K562 (cell line): ENCODE measurements around the gene CTIF. TPM values are rescaled to one million over a fixed set of nuclear protein-coding genes. Genes with fewer than 3 reads are reported as not detected.
A peak's percentile ranks its signal among the peaks of the same experiment; 100 is the strongest.

Experiments used
- ATAC-seq: fragments of 200-7000 bp; cut with Tn5 transposase; 3 replicates; pipeline ENCODE4 v1.9.1; 2020; ENCODE audit warnings: moderate library complexity
- BruUV-seq: library from RNA; stranded (reverse); fragments of 400-500 nt; replicated peaks from 2 replicates; lab custom pipeline; 2021; lab: Mats Ljungman, UMichigan
- CTCF ChIA-PET: fragments of 300-600 bp; formaldehyde crosslinking; extraction: SDS; loops from one replicate; lab custom pipeline; 2021; ENCODE audit warnings: low intra/inter-chr PET ratio; lab: Yijun Ruan, JAX
- POLR2A ChIA-PET: fragments of 300-600, 350-650 bp; sonication (Branson Sonifier 250); formaldehyde crosslinking; extraction: SDS; loops from one replicate; lab custom pipeline; 2021; ENCODE audit warnings: antibody characterized with exemption, inconsistent platforms; lab: Yijun Ruan, JAX
- DNase-seq, 4 experiments: peaks; one replicate each; pipeline versions ENCODE4 v3.0.0 to v3.0.0-alpha.2; 2011 to 2018; ENCODE audit warnings: low spot score in 3 of 4, mixed read lengths in 3 of 4; ENCODE audit errors: extremely low read depth in 1 of 4
- FAIRE-seq: peaks from 2 replicates; lab custom pipeline; 2011; peaks lifted over from hg19 to GRCh38; lab: Jason Lieb, UNC
- H2AFZ ChIP-seq: 2 replicates; pipeline ENCODE4 v1.6.0; 2011; ENCODE audit warnings: low read depth, low read length, control low read depth, inconsistent platforms
- H3K27ac ChIP-seq: fragments of 200-600 bp; 3 replicates; pipeline ENCODE4 v1.8.0; 2011; ENCODE audit warnings: low read depth, mild to moderate bottlenecking, control low read depth, inconsistent platforms, low read length, moderate library complexity, mixed read lengths; ENCODE audit errors: extremely low read depth
- H3K27me3 ChIP-seq, 2 experiments: fragments of 300-600 bp in 1 of 2; 2 replicates in 1 of 2; 3 replicates in 1 of 2; pipeline versions ENCODE4 v1.6.0 to v1.8.0; 2011; ENCODE audit warnings: inconsistent platforms in 2 of 2, low read length in 2 of 2, mild to moderate bottlenecking in 1 of 2, mixed read lengths in 1 of 2, moderate library complexity in 1 of 2; ENCODE audit not compliant: control insufficient read depth in 2 of 2, insufficient read depth in 2 of 2
- H3K36me3 ChIP-seq: fragments of 300-600 bp; 3 replicates; pipeline ENCODE4 v1.8.0; 2011; ENCODE audit warnings: mild to moderate bottlenecking, low read length, inconsistent platforms; ENCODE audit not compliant: control insufficient read depth, insufficient read depth
- H3K4me1 ChIP-seq, 2 experiments: fragments of 200-600 bp in 1 of 2; replicated peaks in 1 of 2; 2 replicates in 1 of 2; 3 replicates in 1 of 2; pipeline versions ENCODE4 v1.5.1 to v1.8.0; 2011; ENCODE audit warnings: inconsistent platforms in 2 of 2, low read length in 2 of 2, mild to moderate bottlenecking in 1 of 2, mixed read lengths in 1 of 2, moderate library complexity in 1 of 2; ENCODE audit not compliant: control insufficient read depth in 2 of 2, insufficient read depth in 2 of 2
- H3K4me2 ChIP-seq: 2 replicates; pipeline ENCODE4 v1.6.1; 2011; ENCODE audit warnings: low read length, control low read depth, inconsistent platforms, mixed read lengths; ENCODE audit not compliant: insufficient read depth
- H3K4me3 ChIP-seq: fragments of 200-600 bp; sonication (generic), shearing (Covaris generic); 2 replicates; pipeline ENCODE4 v1.5.1; 2016; ENCODE audit warnings: control low read depth, inconsistent platforms
- H3K79me2 ChIP-seq: fragments of 200-600 bp; 3 replicates; pipeline ENCODE4 v1.8.0; 2011; ENCODE audit warnings: low read length, inconsistent platforms; ENCODE audit not compliant: control insufficient read depth, insufficient read depth
- H3K9ac ChIP-seq, 2 experiments: 2 replicates each; pipeline versions ENCODE4 v1.6.0 to v1.6.1; 2011; ENCODE audit warnings: low read depth in 2 of 2, low read length in 2 of 2, control low read depth in 1 of 2, inconsistent platforms in 1 of 2, mild to moderate bottlenecking in 1 of 2, mixed read lengths in 1 of 2; ENCODE audit not compliant: insufficient read depth in 1 of 2
- H3K9me1 ChIP-seq: one replicate; pipeline ENCODE4 v1.6.0; 2011; ENCODE audit warnings: inconsistent platforms, mild to moderate bottlenecking, low read length, moderate library complexity; ENCODE audit not compliant: control insufficient read depth, insufficient read depth
- H3K9me3 ChIP-seq: replicated peaks from 2 replicates; pipeline ENCODE4 v1.5.1; 2011; ENCODE audit warnings: low read depth, low read length, inconsistent platforms; ENCODE audit not compliant: control insufficient read depth, insufficient read depth
- H4K20me1 ChIP-seq: replicated peaks from 2 replicates; pipeline ENCODE4 v1.6.1; 2011; ENCODE audit warnings: low read length, inconsistent platforms, mixed read lengths; ENCODE audit not compliant: control insufficient read depth, insufficient read depth
- ADNP ChIP-seq: fragments of 200-800 bp; sonication (Bioruptor generic); IDR thresholded peaks from 2 replicates; pipeline ENCODE4 v1.6.1; 2016; ENCODE audit warnings: missing genetic modification characterization, missing compliant biosample characterization
- BCLAF1 ChIP-seq, 2 experiments: fragments of 450-650 bp in 1 of 2; IDR thresholded peaks; 2 replicates each; pipeline ENCODE4 v1.6.1; 2011 to 2017; ENCODE audit warnings: low read depth in 2 of 2, antibody characterized with exemption in 1 of 2, borderline replicate concordance in 1 of 2, low read length in 1 of 2, mild to moderate bottlenecking in 1 of 2, mixed read lengths in 1 of 2; ENCODE audit not compliant: control insufficient read depth in 1 of 2
- BCOR ChIP-seq: fragments of 450-650 bp; IDR thresholded peaks from 2 replicates; pipeline ENCODE4 v1.6.1; 2016
- BRD4 ChIP-seq: fragments of 200-600 bp; sonication (generic); IDR thresholded peaks from 2 replicates; pipeline ENCODE4 v1.6.1; 2017; ENCODE audit warnings: inconsistent platforms
- CSDE1 ChIP-seq, 2 experiments: fragments of 450-650 bp; IDR thresholded peaks; 2 replicates each; pipeline ENCODE4 v1.6.1; 2016; ENCODE audit warnings: mild to moderate bottlenecking in 1 of 2
- ELF1 ChIP-seq: fragments of 200-800 bp; sonication (Bioruptor generic); IDR thresholded peaks from 2 replicates; pipeline ENCODE4 v1.6.1; 2016; ENCODE audit warnings: missing genetic modification characterization, missing compliant biosample characterization
- GABPB1 ChIP-seq: sonication (generic); formaldehyde crosslinking; IDR thresholded peaks from 2 replicates; pipeline ENCODE4 v1.8.0; 2022; ENCODE audit warnings: mild to moderate bottlenecking, missing genetic modification reagents
- HDAC2 ChIP-seq: fragments of 450-650 bp; IDR thresholded peaks from 2 replicates; pipeline ENCODE4 v1.6.1; 2016; ENCODE audit warnings: mild to moderate bottlenecking
- KDM1A ChIP-seq, 2 experiments: fragments of 450-650 bp; IDR thresholded peaks; 2 replicates each; pipeline ENCODE4 v1.6.1; 2016; ENCODE audit warnings: mild to moderate bottlenecking in 2 of 2
- NONO ChIP-seq, 2 experiments: fragments of 200-400 bp in 1 of 2; fragments of 450-650 bp in 1 of 2; formaldehyde crosslinking in 1 of 2; IDR thresholded peaks; 2 replicates each; pipeline ENCODE4 v1.6.1; 2017; ENCODE audit warnings: low read depth in 2 of 2, mild to moderate bottlenecking in 2 of 2, moderate library complexity in 2 of 2, low read length in 1 of 2
- RBM25 ChIP-seq: fragments of 200-400 bp; formaldehyde crosslinking; IDR thresholded peaks from 2 replicates; pipeline ENCODE4 v1.6.1; 2018; ENCODE audit warnings: low read length, low read depth, moderate library complexity; ENCODE audit not compliant: severe bottlenecking
- RFX5 ChIP-seq: IDR thresholded peaks from 2 replicates; pipeline ENCODE4 v1.6.1; 2011; ENCODE audit warnings: low read depth, mild to moderate bottlenecking, improper control_type of control experiment, low read length
- SMARCA5 ChIP-seq: fragments of 450-650 bp; IDR thresholded peaks from 2 replicates; pipeline ENCODE4 v1.6.1; 2016
- ZMIZ1 ChIP-seq, 2 experiments: fragments of 150-350 bp in 1 of 2; IDR thresholded peaks; 2 replicates each; pipeline ENCODE4 v1.6.1; 2012 to 2016; ENCODE audit warnings: low read depth in 2 of 2, low read length in 2 of 2, mild to moderate bottlenecking in 1 of 2, moderate library complexity in 1 of 2
- ZNF384 ChIP-seq: IDR thresholded peaks from 2 replicates; pipeline ENCODE4 v1.6.1; 2012; ENCODE audit warnings: low read depth, low read length, improper control_type of control experiment
- ZNF408 ChIP-seq: fragments of 250-450 bp; sonication (Bioruptor Pico); IDR thresholded peaks from 2 replicates; pipeline ENCODE4 v1.4.0; 2020; ENCODE audit warnings: low read depth, mild to moderate bottlenecking, moderate library complexity
- ZZZ3 ChIP-seq: fragments of 450-650 bp; IDR thresholded peaks from 2 replicates; pipeline ENCODE4 v1.6.1; 2016; ENCODE audit warnings: antibody characterized with exemption, mild to moderate bottlenecking, moderate library complexity
- WGBS: fragments of 100-300 bp; shearing (Covaris generic); methylation state at CpG from one replicate; pipeline ENCODE4 v1.1.6; 2016; ENCODE audit warnings: low coverage, mixed read lengths; ENCODE audit not compliant: insufficient coverage; ENCODE audit errors: missing lambda C conversion rate; 5-methylcytosine and 5-hydroxymethylcytosine counted together
- in situ Hi-C: fragments of 300-500 bp; cut with MboI; formaldehyde crosslinking; loops from 4 replicates; pipeline ENCODE4 v1.15.0; 2018; ENCODE audit warnings: inconsistent platforms, mixed read lengths
- intact Hi-C: fragments of 100-400 bp; cut with micrococcal nuclease; formaldehyde crosslinking; loops from 2 replicates; pipeline ENCODE4 v1.14.2; 2022
- polyA plus RNA-seq, 8 experiments: library from polyadenylated mRNA; depleted of rRNA in 4 of 8; stranded (reverse) in 5 of 8; unstranded in 3 of 8; fragments of >200 nt; fragmentation: Nextera tagmentation in 2 of 8; fragmentation: Illumina TruSeq in 1 of 8; extraction: Ambion mirVana in 2 of 8; extraction: Trizol in 1 of 8; gene quantifications; 2 replicates each; pipeline versions ENCODE4 v1.2.1 to v1.2.3, GENCODE V29; 2011 to 2014; ENCODE audit warnings: inconsistent platforms in 1 of 8, missing spikeins in 1 of 8
- total RNA-seq, 7 experiments: library from RNA; depleted of rRNA in 6 of 7; stranded (reverse); fragments of >200 nt in 6 of 7; fragmentation: Illumina TruSeq in 2 of 7; extraction: Trizol in 2 of 7; gene quantifications; 2 replicates each; pipeline versions ENCODE4 v1.2.1 to v1.2.3, GENCODE V29; 2011 to 2021; ENCODE audit warnings: low replicate concordance in 1 of 7

The CTIF gene
- total and polyA plus RNA-seq, 9 of the 15 experiments (the other 6 are each of a cell fraction or from before 2014, with no cell fraction given), result 0.17 to 11.5 (median 2.2) TPM

- H3K4me3 ChIP-seq, result no peak overlapping the region
- no peaks in the 10 kb centered on the region for H3K36me3 ChIP-seq
- no peaks in the 10 kb centered on the region for H4K20me1 ChIP-seq
- no peak overlapping the region for H3K9ac ChIP-seq
- TF ChIP-seq ELF1 (tag) (no peak), BRD4 (no peak), HDAC2 (peak; percentile 33; the same call in 1 of the 2 replicates), ADNP (tag) (peak; percentile 73), BCOR (peak; percentile 84), GABPB1 (no peak), RBM25 (peak; percentile 77), ZMIZ1 (IDR thresholded peaks at IDR 0.05; ENCODE audit: low read depth in 2 of 2, low read length in 2 of 2) (no peak), BCLAF1 (IDR thresholded peaks at IDR 0.05; ENCODE audit: borderline replicate concordance in 1 of 2, control insufficient read depth in 1 of 2, low read depth in 2 of 2, low read length in 1 of 2) (no peak), ZNF384 (no peak), KDM1A (IDR thresholded peaks at IDR 0.05) (peak in 1 of 2 experiments; percentile 67; a peak in 1 of 4 replicates), RFX5 (no peak), ZZZ3 (no peak), ZNF408 (CRISPR knock-in tag) (no peak), CSDE1 (IDR thresholded peaks at IDR 0.05) (no peak), NONO (IDR thresholded peaks at IDR 0.05; ENCODE audit: low read depth in 2 of 2, low read length in 1 of 2) (no peak), SMARCA5 (0 out of 2 replicates have a peak, but pooled peaks have one; percentile 35)
- H3K27ac ChIP-seq, result no peak overlapping the region
- no peaks in the 10 kb centered on the region for H3K27me3 ChIP-seq
- no peak overlapping the region for H2AFZ ChIP-seq
- H3K9me3 ChIP-seq, result no peaks in the 10 kb centered on the region
- intact Hi-C loops, result no loop called here
- ATAC-seq (no peak), FAIRE-seq (no peak), DNase-seq (no peak)
- in situ Hi-C loops, result no loop called here
- H3K9me1 ChIP-seq, result no peaks in the 10 kb centered on the region
- no peaks in the 10 kb centered on the region for H3K79me2 ChIP-seq
- BruUV-seq, result no TSS peak
- H3K4me1 ChIP-seq, result peaks cover 20 to 31% of the 10 kb centered on the region in 2 experiments
- CTCF ChIA-PET, result no interaction called here
- POLR2A ChIA-PET, result interaction anchor here (2.6 kb wide), 1 partner anchor 17 kb away, joined by 7 read pairs; no protein-coding TSS in a partner anchor
- no peak overlapping the region for H3K4me2 ChIP-seq
- 39% methylated on average over 4 of the region's 6 CpGs for WGBS
Observed at GRCh38 chr18:48876590-48876989, 337.8 kb downstream of the CTIF start.
